Measurements from ENCODE around the gene ETS2.

GRCh38 chr21:38852278-38852677, 46.5 kb downstream of the ETS2 start:
- TF ChIP-seq SP2 (IDR thresholded peaks at IDR 0.05; ENCODE audit: low read length) (no peak), POLR2A (IDR thresholded peaks at IDR 0.05; ENCODE audit: control extremely low read depth in 1 of 2, low read depth in 2 of 2, low read length in 2 of 2) (no peak), CEBPB (IDR thresholded peaks at IDR 0.05; ENCODE audit: low read depth, low read length) (no peak), SRF (IDR thresholded peaks at IDR 0.05; ENCODE audit: low read depth, low read length) (no peak)
